ENCODE data around the gene TTLL10.

TTLL10 gene

DNA sequence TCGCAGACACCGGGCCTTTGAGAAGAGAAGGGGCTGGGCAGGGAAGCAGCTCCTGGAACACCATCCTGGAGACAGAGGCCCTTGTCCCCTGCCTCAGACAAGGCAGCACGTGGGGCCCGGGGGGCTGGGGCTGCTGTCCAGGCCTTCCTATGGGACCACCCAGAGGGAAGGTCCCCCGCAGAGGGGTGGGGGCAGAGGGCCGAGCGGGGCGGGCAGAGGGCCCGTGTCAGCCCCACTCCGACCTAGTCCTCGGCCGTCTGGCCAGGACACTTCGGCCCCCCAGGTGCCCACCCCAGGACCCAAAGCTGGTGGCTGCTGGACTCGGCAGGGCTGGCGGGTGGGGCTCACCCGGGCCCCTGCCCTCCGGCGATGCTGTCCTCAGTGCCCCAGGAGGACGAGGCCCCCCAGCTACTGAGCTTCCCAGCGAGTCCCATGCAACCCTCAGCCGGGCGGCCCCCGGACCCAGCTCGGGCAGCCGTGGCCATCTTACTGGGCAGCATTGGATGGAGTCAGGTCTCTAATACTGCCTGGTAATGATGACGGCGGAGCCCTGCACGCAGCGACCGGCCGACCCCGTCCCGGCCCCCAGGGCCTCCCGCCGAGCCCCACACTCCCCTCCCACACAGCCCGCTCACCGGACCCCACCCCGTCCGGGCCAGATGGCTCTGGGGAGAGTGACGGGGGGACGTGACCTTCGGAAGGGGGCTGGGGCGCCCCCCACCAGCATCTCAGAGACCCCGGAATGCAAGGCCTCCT lies 6.9 kb upstream of the TTLL10 start:
- no peak for DNase-seq (ENCODE audit: low read depth)
- TF ChIP-seq, protein P1, sequence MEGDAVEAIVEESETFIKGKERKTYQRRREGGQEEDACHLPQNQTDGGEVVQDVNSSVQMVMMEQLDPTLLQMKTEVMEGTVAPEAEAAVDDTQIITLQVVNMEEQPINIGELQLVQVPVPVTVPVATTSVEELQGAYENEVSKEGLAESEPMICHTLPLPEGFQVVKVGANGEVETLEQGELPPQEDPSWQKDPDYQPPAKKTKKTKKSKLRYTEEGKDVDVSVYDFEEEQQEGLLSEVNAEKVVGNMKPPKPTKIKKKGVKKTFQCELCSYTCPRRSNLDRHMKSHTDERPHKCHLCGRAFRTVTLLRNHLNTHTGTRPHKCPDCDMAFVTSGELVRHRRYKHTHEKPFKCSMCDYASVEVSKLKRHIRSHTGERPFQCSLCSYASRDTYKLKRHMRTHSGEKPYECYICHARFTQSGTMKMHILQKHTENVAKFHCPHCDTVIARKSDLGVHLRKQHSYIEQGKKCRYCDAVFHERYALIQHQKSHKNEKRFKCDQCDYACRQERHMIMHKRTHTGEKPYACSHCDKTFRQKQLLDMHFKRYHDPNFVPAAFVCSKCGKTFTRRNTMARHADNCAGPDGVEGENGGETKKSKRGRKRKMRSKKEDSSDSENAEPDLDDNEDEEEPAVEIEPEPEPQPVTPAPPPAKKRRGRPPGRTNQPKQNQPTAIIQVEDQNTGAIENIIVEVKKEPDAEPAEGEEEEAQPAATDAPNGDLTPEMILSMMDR (IDR thresholded peaks at IDR 0.05; ENCODE audit: control insufficient read depth, insufficient read depth, low read depth, low read length, missing control alignments): no peak
- no peak overlapping the region for H3K4me3 ChIP-seq (ENCODE audit: control insufficient read depth, low read depth, low read length)

DNA sequence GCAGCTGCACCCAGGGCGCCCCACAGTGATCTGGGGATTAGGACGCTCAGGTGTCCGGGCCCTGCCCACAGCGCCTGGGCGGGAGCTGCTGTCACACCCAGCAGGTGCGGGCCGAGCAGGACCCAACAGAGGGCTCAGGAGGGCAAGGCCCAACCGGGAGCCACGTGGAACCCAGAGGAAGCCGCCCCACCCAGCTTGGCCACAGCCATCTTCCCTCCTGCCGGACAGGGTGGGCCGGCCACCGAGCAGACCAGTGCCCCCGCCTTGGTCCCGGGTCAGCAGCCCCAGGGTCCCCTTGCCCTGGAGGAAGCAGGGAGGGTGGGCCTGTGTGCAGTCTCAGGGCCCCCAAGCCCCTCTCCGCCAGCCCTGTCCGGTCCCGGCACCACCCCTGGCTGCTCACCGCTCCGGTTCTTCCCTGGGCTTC lies 6.3 kb upstream of the TTLL10 start:
- TF ChIP-seq, protein P1 (IDR thresholded peaks at IDR 0.05; ENCODE audit: control insufficient read depth, insufficient read depth, low read depth, low read length, missing control alignments): no peak
- DNase-seq (ENCODE audit: low read depth): no peak
- H3K4me3 ChIP-seq (ENCODE audit: control insufficient read depth, low read depth, low read length): no peak overlapping the region

DNA sequence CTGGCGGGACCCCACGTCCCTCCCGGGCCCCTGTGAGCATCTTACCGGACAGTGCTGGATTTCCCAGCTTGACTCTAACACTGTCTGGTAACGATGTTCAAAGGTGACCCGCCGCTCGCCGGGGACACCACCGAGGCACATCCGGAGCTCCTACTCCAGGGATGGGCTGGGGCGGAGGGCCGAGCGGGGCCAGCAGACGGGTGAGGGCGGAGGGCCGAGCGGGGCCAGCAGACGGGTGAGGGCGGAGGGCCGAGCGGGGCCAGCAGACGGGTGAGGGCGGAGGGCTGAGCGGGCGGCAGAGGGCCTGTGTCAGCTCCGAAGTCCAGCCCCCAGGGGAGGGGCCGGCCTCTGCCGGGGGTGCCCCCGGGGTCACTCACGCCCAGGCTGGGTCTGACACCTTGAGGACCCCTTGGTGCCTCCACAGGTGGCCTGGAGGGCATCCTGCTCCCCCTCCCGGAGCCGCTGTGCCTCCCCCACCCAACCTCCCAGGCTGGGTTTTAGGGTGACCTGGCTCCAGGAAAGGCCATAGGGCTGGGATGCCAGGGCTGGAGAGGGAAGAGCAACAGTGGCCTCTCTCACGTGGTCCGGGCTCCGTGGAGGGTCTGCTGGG lies 5.7 kb upstream of the TTLL10 start:
- no peak for DNase-seq (ENCODE audit: low read depth)
- no peak overlapping the region for H3K4me3 ChIP-seq (ENCODE audit: control insufficient read depth, low read depth, low read length)
- TF ChIP-seq, protein P1 (IDR thresholded peaks at IDR 0.05; ENCODE audit: control insufficient read depth, insufficient read depth, low read depth, low read length, missing control alignments): no peak

DNA sequence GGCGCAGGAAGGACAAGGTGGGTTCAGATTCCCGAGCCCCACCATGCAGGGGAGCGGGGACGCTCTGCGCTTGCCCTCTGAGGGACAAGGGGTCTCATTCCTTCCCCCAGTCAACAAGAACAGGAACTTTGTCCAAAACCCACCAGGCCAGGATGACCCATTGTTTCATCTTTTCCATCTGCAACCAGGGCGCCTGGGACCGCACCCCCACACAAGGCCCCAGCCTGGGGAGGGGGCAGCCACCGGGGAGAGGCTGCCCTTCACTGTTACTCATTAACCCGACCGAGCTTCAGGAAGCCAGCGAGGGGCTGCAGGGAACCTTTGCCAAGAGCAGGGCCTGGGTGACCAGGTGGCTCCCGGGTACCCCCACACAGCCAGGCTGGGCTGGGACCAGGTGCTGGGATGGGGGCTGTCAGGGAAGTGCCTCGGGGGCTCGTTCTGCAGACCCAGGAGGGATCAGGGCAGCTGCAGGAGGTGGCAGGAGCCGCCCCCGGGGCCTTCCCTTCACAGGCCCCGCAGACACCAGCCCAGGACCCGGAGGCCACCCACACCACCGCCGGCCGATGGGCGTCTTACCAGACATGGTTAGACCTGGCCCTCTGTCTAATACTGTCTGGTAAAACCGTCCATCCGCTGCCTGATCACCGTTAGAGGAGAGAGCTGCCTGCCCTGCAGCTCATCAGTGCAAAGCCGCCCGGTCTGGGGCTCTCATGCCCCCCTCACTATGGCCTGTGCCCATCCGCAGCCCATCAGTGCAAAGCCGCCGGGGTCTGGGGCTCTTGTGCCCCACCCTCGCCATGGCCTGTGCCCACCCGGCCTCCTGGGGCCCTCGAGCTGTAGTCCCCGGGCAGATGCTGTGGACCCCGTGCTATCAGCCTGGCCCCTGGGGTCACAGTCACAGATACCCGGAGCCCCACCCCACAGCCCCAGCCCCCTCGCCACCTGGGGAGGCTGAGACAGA lies 4.9 kb upstream of the TTLL10 start:
- TF ChIP-seq, protein P1 (IDR thresholded peaks at IDR 0.05; ENCODE audit: control insufficient read depth, insufficient read depth, low read depth, low read length, missing control alignments): no peak
- H3K4me3 ChIP-seq (ENCODE audit: control insufficient read depth, low read depth, low read length): no peak overlapping the region
- no peak for DNase-seq (ENCODE audit: low read depth)

DNA sequence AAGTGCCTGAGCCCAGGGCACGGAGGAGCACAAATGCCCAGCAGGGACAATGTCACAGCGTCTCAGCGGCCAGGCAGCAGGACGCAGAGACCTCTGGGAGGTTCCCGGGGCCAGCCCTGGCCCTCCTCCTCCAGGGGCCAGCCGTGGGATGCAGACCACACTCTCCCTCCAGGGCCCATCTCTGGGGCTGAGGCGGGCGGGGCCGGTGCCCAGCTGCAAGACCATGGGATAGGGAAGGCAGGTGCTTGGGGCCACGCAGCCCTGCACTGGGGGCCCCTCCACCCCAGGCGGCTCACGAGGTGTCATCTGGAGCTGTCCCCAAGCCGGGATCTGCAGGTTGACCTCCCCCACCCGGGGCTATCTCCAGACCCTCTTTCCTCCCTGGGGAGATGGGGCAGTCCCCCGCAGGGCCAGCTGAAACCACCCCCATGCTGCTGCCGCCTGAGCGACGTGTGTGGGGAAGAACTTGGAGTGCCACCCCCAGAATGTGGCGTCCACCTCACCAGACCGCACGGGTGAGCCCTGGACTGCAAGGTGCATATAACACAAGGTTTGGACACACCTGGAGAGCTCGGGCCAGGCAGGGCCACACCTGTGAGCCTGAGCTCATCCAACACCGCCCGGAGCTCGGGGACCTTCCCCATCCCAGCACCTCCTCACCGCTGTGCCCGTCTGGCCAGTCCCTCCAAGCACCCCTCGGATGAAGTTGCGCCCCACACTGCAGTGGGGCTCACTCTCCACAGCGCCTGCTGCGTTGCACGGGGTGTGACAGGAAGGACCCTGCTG lies 4.1 kb upstream of the TTLL10 start:
- TF ChIP-seq, protein P1 (IDR thresholded peaks at IDR 0.05; ENCODE audit: control insufficient read depth, insufficient read depth, low read depth, low read length, missing control alignments): no peak
- no peak for DNase-seq (ENCODE audit: low read depth)
- H3K4me3 ChIP-seq (ENCODE audit: control insufficient read depth, low read depth, low read length): no peak overlapping the region

Data from AG09309 (cell line).